Measurements from ENCODE around the gene ATRN.

Gene ATRN

DNA sequence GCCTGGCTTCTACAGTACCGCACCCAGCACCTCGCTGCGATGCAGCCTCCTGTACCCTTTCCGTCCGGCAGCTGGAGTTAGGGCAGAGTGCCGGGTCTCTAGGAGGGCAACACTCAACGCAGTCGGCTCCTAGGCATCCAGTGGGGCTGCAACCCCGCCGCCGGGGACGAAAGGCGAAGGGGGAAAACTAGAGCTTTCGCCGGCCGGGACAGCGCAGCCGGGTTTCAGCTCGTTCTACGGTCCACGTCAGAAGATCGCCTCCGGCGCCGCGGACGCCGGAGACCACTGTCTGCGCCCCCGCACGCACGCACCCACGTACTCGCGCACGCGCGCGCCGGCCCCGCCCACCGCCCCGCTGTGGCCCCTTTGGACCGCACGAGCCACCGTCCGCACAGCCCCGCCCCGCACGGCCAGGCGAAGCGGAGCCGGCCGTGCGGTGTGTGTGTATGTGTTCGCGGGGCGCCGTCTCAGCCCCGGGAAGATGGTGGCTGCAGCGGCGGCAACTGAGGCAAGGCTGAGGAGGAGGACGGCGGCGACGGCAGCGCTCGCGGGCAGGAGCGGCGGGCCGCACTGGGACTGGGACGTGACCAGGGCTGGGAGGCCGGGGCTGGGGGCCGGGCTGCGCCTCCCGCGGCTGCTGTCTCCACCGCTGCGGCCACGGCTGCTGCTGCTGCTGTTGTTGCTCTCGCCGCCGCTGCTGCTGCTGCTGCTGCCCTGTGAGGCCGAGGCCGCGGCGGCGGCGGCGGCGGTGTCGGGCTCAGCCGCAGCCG lies at the start of gene ATRN:
ATRN (plus strand) TSS at position 392 of the 770 bp plus-strand sequence; CDS start at position 482, 90 bp downstream.
- no peaks in the 10 kb centered on the region for H3K9me3 ChIP-seq (ENCODE audit: control insufficient read depth, insufficient read depth, low read depth, low read length)
- ChIA-PET POLR2A (interaction anchor here (0.5 to 1.3 kb wide), 6 partner anchors 9 to 383 kb away, joined by 3 to 12 read pairs (median 4); partner anchors contain the start of gene DNAAF9), CTCF (interaction anchor here (0.6 kb wide), 2 partner anchors 114 to 213 kb away, joined by 3 read pairs; no protein-coding TSS in a partner anchor)
- H3K27ac ChIP-seq (ENCODE audit: extremely low read depth, low read depth, low read length), result peak within 1 kb of the TSS; percentile 73
- H3K4me3 ChIP-seq (ENCODE audit: low read depth, low read length), result peak within 1 kb of the TSS; percentile 81
- H3K36me3 ChIP-seq (ENCODE audit: control insufficient read depth in 2 of 2, insufficient read depth in 1 of 2, low read length in 2 of 2), result no peaks in the 10 kb centered on the region
- peaks cover 6% of the 10 kb centered on the region; the same call in 1 of the 2 replicates for H3K4me1 ChIP-seq (ENCODE audit: control insufficient read depth, insufficient read depth, low read length)
- TF ChIP-seq, protein P1, sequence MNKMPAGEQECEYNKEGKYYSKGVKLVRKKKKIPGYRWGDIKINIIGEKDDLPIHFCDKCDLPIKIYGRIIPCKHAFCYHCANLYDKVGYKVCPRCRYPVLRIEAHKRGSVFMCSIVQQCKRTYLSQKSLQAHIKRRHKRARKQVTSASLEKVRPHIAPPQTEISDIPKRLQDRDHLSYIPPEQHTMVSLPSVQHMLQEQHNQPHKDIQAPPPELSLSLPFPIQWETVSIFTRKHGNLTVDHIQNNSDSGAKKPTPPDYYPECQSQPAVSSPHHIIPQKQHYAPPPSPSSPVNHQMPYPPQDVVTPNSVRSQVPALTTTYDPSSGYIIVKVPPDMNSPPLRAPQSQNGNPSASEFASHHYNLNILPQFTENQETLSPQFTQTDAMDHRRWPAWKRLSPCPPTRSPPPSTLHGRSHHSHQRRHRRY (tag by site-specific recombination; IDR thresholded peaks at IDR 0.05), result no peak
- no peak; the same call in 1 of the 2 replicates for TF ChIP-seq HOXC10 (CRISPR knock-in tag; IDR thresholded peaks at IDR 0.05)
- no peak for TF ChIP-seq ZNF501 (tag by site-specific recombination; IDR thresholded peaks at IDR 0.05)
- TF ChIP-seq, protein P2, sequence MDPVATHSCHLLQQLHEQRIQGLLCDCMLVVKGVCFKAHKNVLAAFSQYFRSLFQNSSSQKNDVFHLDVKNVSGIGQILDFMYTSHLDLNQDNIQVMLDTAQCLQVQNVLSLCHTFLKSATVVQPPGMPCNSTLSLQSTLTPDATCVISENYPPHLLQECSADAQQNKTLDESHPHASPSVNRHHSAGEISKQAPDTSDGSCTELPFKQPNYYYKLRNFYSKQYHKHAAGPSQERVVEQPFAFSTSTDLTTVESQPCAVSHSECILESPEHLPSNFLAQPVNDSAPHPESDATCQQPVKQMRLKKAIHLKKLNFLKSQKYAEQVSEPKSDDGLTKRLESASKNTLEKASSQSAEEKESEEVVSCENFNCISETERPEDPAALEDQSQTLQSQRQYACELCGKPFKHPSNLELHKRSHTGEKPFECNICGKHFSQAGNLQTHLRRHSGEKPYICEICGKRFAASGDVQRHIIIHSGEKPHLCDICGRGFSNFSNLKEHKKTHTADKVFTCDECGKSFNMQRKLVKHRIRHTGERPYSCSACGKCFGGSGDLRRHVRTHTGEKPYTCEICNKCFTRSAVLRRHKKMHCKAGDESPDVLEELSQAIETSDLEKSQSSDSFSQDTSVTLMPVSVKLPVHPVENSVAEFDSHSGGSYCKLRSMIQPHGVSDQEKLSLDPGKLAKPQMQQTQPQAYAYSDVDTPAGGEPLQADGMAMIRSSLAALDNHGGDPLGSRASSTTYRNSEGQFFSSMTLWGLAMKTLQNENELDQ (tag by site-specific recombination; IDR thresholded peaks at IDR 0.05; ENCODE audit: low read depth), result no peak
- no peak for TF ChIP-seq ZNF169 (tag by site-specific recombination; IDR thresholded peaks at IDR 0.05)
- TF ChIP-seq GLIS2 (tag by site-specific recombination; IDR thresholded peaks at IDR 0.05), result peak; percentile 56; the same call in 1 of the 2 replicates
- no peak for TF ChIP-seq ZNF670 (tag by site-specific recombination; IDR thresholded peaks at IDR 0.05; ENCODE audit: low read depth)
- no peak for TF ChIP-seq GFI1B (tag by site-specific recombination; IDR thresholded peaks at IDR 0.05)
- no peak for TF ChIP-seq ZNF155 (tag by site-specific recombination; IDR thresholded peaks at IDR 0.05)
- TF ChIP-seq ZNF114 (tag by site-specific recombination; IDR thresholded peaks at IDR 0.05), result no peak
- TF ChIP-seq, protein P3, sequence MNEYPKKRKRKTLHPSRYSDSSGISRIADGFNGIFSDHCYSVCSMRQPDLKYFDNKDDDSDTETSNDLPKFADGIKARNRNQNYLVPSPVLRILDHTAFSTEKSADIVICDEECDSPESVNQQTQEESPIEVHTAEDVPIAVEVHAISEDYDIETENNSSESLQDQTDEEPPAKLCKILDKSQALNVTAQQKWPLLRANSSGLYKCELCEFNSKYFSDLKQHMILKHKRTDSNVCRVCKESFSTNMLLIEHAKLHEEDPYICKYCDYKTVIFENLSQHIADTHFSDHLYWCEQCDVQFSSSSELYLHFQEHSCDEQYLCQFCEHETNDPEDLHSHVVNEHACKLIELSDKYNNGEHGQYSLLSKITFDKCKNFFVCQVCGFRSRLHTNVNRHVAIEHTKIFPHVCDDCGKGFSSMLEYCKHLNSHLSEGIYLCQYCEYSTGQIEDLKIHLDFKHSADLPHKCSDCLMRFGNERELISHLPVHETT (tag by site-specific recombination; IDR thresholded peaks at IDR 0.05), result no peak
- TF ChIP-seq KLF10 (tag by site-specific recombination; IDR thresholded peaks at IDR 0.05), result peak; percentile 91
- TF ChIP-seq, protein P4, sequence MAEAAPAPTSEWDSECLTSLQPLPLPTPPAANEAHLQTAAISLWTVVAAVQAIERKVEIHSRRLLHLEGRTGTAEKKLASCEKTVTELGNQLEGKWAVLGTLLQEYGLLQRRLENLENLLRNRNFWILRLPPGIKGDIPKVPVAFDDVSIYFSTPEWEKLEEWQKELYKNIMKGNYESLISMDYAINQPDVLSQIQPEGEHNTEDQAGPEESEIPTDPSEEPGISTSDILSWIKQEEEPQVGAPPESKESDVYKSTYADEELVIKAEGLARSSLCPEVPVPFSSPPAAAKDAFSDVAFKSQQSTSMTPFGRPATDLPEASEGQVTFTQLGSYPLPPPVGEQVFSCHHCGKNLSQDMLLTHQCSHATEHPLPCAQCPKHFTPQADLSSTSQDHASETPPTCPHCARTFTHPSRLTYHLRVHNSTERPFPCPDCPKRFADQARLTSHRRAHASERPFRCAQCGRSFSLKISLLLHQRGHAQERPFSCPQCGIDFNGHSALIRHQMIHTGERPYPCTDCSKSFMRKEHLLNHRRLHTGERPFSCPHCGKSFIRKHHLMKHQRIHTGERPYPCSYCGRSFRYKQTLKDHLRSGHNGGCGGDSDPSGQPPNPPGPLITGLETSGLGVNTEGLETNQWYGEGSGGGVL (tag by site-specific recombination; IDR thresholded peaks at IDR 0.05), result peak; percentile 14; the same call in 1 of the 2 replicates
- no peak for TF ChIP-seq ZNF510 (tag by site-specific recombination; IDR thresholded peaks at IDR 0.05; ENCODE audit: insufficient replicate concordance)
- no peak for TF ChIP-seq ZNF138 (tag by site-specific recombination; IDR thresholded peaks at IDR 0.05; ENCODE audit: borderline replicate concordance)
- no peak for TF ChIP-seq ZBTB21 (tag by site-specific recombination; IDR thresholded peaks at IDR 0.05)
- no peak for TF ChIP-seq SALL2 (tag by site-specific recombination; IDR thresholded peaks at IDR 0.05; ENCODE audit: borderline replicate concordance)
- no peak for TF ChIP-seq ZNF2 (tag by site-specific recombination; IDR thresholded peaks at IDR 0.05)
- no peak for TF ChIP-seq ZNF157 (tag by site-specific recombination; IDR thresholded peaks at IDR 0.05)
- TF ChIP-seq, protein P5, sequence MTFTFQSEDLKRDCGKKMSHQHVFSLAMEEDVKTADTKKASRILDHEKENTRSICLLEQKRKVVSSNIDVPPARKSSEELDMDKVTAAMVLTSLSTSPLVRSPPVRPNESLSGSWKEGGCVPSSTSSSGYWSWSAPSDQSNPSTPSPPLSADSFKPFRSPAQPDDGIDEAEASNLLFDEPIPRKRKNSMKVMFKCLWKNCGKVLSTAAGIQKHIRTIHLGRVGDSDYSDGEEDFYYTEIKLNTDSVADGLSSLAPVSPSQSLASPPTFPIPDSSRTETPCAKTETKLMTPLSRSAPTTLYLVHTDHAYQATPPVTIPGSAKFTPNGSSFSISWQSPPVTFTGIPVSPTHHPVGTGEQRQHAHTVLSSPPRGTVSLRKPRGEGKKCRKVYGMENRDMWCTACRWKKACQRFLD (tag by site-specific recombination; IDR thresholded peaks at IDR 0.05), result no peak
- TF ChIP-seq KLF7 (tag by site-specific recombination; IDR thresholded peaks at IDR 0.05; ENCODE audit: borderline replicate concordance), result no peak
- TF ChIP-seq, protein P6, sequence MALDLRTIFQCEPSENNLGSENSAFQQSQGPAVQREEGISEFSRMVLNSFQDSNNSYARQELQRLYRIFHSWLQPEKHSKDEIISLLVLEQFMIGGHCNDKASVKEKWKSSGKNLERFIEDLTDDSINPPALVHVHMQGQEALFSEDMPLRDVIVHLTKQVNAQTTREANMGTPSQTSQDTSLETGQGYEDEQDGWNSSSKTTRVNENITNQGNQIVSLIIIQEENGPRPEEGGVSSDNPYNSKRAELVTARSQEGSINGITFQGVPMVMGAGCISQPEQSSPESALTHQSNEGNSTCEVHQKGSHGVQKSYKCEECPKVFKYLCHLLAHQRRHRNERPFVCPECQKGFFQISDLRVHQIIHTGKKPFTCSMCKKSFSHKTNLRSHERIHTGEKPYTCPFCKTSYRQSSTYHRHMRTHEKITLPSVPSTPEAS (tag by site-specific recombination; IDR thresholded peaks at IDR 0.05), result no peak
- TF ChIP-seq ZNF335 (tag by site-specific recombination; conservative IDR thresholded peaks at IDR 0.05), result peak; percentile 80
- TF ChIP-seq GLIS1 (tag by site-specific recombination; IDR thresholded peaks at IDR 0.05), result peak; percentile 33; the same call in 1 of the 2 replicates
- no peak for TF ChIP-seq ZNF175 (tag by site-specific recombination; IDR thresholded peaks at IDR 0.05)
- no peak for TF ChIP-seq ZNF146 (tag by site-specific recombination; IDR thresholded peaks at IDR 0.05)
- TF ChIP-seq ZNF48 (tag by site-specific recombination; IDR thresholded peaks at IDR 0.05), result no peak
- no peak for TF ChIP-seq ZNF10 (tag by site-specific recombination; IDR thresholded peaks at IDR 0.05)
- TF ChIP-seq ZNF658 (tag by site-specific recombination; IDR thresholded peaks at IDR 0.05), result no peak
- no peak for TF ChIP-seq TCF7L2 (IDR thresholded peaks at IDR 0.05; ENCODE audit: borderline replicate concordance, low read depth, low read length)
